Posterior cingulate gyrus (tissue), 11 donors: ENCODE data around the gene MAGEE1.

Experiments used
- DNase-seq, 10 donors: peaks; one replicate each; pipeline versions ENCODE4 v3.0.0 to v3.0.0-alpha.2; 2020 to 2021; ENCODE audit warnings: mixed read lengths in 3 of 10
- intact Hi-C: fragments of 100-400 bp; cut with DNase I; formaldehyde crosslinking; loops from one replicate; pipeline ENCODE4 v1.15.1; 2023

MAGEE1 gene, protein sequence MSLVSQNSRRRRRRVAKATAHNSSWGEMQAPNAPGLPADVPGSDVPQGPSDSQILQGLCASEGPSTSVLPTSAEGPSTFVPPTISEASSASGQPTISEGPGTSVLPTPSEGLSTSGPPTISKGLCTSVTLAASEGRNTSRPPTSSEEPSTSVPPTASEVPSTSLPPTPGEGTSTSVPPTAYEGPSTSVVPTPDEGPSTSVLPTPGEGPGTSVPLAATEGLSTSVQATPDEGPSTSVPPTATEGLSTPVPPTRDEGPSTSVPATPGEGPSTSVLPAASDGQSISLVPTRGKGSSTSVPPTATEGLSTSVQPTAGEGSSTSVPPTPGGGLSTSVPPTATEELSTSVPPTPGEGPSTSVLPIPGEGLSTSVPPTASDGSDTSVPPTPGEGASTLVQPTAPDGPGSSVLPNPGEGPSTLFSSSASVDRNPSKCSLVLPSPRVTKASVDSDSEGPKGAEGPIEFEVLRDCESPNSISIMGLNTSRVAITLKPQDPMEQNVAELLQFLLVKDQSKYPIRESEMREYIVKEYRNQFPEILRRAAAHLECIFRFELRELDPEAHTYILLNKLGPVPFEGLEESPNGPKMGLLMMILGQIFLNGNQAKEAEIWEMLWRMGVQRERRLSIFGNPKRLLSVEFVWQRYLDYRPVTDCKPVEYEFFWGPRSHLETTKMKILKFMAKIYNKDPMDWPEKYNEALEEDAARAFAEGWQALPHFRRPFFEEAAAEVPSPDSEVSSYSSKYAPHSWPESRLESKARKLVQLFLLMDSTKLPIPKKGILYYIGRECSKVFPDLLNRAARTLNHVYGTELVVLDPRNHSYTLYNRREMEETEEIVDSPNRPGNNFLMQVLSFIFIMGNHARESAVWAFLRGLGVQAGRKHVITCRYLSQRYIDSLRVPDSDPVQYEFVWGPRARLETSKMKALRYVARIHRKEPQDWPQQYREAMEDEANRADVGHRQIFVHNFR

DNA sequence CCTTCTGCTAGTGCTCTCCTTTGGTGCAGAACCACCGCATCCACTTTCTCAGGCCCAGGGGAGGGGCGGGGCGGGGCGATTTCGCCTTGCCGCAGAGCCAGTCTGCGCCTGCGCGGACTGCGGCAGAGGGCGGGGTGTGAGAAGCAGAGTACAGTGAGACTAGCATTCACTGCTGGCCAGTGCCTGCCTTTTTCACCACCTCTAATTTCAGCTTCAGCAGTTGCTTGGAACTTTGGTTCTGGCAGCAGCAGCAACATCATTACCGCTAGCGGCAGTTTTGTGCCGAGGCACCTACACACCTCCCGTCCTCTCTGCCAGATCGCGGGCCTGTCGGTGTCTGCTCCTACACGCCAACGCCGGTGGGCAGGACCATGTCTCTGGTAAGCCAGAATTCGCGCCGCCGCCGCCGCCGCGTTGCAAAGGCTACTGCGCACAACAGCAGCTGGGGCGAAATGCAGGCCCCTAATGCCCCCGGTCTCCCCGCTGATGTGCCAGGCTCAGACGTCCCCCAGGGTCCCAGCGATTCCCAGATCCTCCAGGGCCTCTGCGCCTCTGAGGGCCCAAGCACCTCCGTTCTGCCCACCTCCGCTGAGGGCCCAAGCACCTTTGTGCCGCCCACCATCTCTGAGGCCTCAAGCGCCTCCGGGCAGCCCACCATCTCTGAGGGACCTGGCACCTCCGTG lies at the start of gene MAGEE1:
TSS of gene MAGEE1 (plus strand) at position 151 of the 683 bp plus-strand sequence. CDS start at position 372, 221 bp downstream.
- DNase-seq = peak; percentile 58 to 96 (median 74)
- intact Hi-C loops = no loop called here

DNA sequence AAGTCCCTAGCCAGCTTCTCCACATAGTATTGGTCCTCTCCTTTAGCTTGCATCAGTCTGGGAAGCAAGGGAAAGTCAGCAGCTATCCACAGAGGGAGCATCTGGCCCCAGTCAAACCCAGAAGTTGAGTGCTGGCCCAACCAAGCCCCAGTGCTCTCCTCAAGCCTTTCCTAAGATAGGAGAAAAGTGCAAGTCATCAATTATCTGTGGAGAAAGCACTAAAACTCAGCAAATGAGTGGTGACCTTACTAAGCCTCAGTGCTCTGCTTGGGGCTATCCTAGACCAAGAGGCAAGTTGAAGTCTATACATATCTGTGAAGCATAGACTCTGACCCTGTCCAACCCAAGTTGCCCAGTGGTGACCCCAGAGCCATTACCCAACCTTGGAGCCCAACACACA lies 28.5 kb upstream of the MAGEE1 start:
- intact Hi-C loops = no loop called here

DNA sequence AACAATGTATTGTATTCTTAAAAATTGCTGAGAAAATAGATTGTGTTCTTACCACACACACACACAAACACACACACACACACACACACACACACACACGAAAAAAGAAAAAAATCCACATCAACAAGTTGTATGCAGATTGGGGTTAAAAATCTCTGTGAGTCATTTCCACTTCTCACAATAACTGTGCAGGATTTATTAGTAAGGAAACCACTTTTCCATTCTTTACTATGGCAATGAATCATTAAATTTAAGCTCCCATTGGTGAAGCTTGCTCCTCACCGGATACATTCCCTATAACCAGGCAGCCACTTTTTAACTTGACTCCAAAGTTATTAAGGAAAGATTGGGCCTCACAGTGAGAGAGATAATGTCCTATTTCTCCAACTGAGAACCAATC lies 19.7 kb upstream of the MAGEE1 start:
- intact Hi-C loops = no loop called here
- no peak for DNase-seq

More for the DNA sequence above, 28.5 kb upstream of the MAGEE1 start:
- no peak for DNase-seq

DNA sequence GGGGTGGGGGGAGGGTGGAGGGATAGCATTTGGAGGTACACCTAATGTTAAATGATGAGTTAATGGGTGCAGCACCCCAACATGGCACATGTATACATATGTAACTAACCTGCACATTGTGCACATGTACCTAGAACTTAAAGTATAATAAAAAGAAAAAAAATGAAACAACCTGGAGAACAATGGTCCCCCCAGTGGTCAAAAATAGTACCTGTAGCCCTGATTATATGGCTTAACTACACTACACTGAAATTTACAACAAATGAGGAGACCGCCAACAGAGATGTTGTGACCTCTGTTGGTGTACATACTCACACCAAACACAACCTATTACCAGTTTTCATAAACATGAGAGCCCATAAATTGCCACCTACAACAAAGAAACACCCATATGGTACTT lies 7.3 kb upstream of the MAGEE1 start:
- intact Hi-C loops = no loop called here
- no peak for DNase-seq

DNA sequence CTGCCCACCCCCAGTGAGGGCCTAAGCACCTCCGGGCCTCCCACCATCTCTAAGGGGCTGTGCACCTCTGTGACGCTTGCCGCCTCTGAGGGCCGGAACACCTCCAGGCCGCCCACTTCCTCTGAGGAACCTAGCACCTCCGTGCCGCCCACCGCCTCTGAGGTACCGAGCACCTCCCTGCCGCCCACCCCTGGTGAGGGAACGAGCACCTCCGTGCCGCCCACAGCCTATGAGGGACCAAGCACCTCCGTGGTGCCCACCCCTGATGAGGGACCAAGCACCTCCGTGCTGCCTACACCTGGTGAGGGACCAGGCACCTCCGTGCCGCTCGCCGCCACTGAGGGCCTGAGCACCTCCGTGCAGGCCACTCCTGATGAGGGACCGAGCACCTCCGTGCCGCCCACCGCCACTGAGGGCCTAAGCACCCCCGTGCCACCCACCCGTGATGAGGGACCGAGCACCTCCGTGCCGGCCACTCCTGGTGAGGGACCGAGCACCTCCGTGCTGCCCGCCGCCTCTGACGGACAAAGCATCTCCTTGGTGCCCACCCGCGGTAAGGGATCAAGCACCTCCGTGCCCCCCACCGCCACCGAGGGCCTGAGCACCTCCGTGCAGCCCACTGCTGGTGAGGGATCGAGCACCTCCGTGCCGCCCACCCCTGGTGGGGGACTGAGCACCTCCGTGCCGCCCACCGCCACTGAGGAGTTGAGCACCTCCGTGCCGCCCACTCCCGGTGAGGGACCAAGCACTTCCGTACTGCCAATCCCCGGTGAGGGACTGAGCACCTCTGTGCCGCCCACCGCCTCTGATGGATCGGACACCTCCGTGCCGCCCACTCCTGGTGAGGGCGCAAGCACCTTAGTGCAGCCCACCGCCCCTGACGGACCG lies 977 bp downstream of the MAGEE1 start:
- intact Hi-C loops = no loop called here
- DNase-seq = peak in 9 of 10 donors; percentile 2 to 86 (median 13)

DNA sequence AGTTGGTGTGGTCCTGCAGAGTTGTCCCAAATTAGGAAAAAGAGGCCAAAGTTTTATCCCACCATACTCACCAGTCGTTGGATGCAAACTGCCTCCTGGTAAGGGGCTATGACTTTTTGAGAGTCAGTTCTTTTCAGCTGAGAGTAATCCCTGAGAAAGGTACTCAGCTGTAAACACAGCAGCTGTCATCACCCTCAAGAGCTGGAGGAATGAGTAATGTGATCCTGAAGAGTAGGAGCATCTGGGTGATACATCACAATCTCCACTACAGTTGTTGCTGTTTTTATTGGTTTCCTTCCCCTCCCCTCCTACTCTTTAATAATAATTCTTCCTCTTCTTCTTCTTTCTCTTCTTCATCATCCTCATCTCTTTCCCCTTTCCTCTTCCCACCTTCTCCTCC lies 5.7 kb downstream of the MAGEE1 start:
- no peak for DNase-seq
- intact Hi-C loops = no loop called here

DNA sequence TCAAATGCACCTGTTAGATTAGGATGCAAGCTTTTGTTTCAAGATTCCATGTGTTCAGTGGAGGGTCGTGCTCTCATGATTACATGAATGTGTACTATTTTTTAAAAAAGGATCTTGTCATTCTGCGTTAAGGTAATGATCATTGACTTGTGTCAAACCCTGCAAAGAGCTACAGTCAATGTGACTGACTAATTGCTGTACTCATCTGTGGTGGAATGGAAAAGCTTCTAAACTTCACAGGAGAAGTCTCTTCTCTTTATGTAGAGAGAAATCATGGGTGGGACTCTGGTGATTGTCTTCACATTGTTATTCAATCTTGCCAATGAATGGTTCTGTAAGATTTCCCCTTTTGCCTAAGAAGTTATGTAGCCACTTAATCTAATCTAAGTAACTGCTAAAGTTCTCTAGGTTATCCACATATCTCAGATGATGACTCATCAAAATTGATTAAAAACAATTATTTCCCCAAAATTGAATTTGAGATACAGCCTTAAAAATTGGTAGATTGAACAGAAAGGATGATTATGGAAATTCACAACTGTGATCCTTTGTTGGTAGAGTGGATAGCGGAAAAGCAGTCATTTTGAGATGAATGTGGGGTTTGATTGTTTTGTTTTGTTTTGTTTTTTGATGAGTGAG lies 6.7 kb downstream of the MAGEE1 start:
- no peak for DNase-seq
- intact Hi-C loops = no loop called here

DNA sequence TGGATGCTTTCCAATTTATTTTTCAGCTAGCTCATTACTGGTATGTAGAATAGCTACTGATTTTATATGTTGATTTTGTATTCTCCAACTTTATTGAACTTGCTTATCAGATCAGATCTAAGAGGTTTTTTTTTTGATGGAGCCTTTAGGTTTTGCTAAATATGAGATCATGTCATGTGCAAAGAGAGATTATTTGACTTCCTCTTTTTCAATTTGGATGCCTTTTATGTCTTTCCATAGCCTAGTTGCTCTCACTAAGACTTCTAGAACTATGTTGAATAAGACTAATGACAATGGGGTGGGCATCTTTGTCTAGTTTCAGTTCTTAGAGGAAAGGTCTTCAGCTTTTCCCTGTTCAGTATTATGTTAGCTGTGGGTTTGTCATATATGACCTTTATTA lies 11.7 kb downstream of the MAGEE1 start:
- DNase-seq = no peak
- intact Hi-C loops = no loop called here

DNA sequence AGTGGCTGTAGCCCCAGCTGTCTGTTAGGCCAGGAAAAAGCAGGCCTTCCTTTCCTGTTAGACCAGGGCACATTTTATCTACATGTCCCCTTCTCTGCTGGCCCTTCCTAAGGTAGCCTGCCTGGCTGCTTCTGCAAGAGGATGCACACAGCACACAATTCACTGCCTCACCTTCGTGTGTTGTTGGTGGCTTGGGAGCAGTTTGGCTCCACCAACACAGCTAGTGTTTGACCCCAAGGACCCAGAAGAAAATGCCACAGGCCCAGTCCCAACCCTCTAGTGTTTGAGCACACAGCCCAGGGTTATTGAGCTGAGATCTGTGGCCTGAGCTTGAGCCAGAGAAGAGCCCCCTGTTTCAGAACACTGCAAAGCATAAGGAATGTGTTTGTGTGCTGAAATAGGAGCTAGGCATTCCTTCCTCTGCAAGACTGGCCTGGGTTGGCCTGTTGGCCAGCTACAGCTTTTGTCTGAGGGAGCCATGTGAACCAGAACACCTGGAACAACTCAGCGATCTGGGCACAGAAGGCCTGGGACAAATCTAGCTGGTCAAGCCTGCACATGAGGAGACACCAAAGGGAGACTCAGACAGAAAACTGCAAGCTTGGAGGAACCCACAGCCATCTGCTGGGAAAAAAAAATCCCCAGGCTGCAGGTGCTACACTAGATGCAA lies 26.4 kb downstream of the MAGEE1 start:
- DNase-seq = peak in 2 of 10 donors; percentile 15 to 62
- intact Hi-C loops = loop anchor here (2.0 kb wide), 1 partner anchor 175 kb away; no protein-coding TSS in a partner anchor

DNA sequence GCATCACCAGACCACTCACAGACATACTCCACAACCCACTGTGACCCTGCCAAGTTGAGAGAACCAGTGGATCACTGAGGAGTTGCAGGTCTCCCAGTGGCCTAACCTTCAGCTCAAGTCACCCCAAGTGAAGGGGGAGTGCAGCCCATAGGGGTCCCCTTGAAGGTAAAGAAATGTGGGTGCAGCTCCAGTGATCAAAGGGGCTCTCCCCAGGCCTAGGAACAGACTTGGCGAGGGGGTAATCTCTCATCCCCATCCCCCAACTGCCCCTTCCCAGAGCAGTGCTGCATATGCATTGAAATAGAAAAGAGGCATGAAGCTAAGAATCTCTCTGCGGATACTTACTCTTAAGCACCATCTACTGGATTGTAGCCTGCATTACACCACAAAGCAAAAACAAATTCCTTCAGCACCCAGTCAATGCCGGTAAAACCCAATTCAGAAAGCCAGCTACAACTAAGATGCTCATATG lies 27.0 kb downstream of the MAGEE1 start:
- intact Hi-C loops = loop anchor here (2.0 kb wide), 1 partner anchor 176 kb away; no protein-coding TSS in a partner anchor
- peak in 1 of 10 donors; percentile 60 for DNase-seq

DNA sequence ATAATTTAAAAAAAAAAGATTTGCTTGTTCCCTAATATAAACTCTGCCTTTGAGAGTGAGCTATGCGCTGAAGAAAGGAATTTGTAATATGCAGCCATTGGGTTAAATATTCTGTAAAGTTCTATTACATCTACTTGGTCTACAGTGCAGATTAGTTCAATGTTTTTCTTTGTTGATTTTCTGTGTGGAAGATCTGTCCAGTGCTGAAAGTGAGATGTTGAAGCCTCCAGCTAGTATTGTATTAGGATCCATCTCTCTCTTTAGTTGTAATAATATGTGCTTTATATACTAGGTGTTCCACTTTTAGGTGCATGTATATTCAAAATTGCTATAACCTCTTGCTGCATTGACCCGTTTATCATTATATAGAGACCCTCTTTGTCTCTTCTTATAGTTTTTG lies 49.8 kb downstream of the MAGEE1 start:
- intact Hi-C loops = no loop called here
- no peak for DNase-seq
